ENCODE data around the gene SPAG9.

Gene SPAG9

GRCh38 chr17:50938821-50939541 is 181.7 kb downstream of the SPAG9 start:
- H3K4me3 ChIP-seq (ENCODE audit: control insufficient read depth, low read depth, low read length), result no peak overlapping the region
- no peak for DNase-seq (ENCODE audit: low read depth)
- TF ChIP-seq CTCF (IDR thresholded peaks at IDR 0.05; ENCODE audit: control insufficient read depth, insufficient read depth, low read depth, low read length, missing control alignments), result no peak

- DNase-seq (ENCODE audit: low read depth), result no peak
- no peak for TF ChIP-seq CTCF (IDR thresholded peaks at IDR 0.05; ENCODE audit: control insufficient read depth, insufficient read depth, low read depth, low read length, missing control alignments)
- H3K4me3 ChIP-seq (ENCODE audit: control insufficient read depth, low read depth, low read length), result no peak overlapping the region
These were observed 184.7 kb downstream of the SPAG9 start for GRCh38 chr17:50935996-50936266.

- TF ChIP-seq CTCF (IDR thresholded peaks at IDR 0.05; ENCODE audit: control insufficient read depth, insufficient read depth, low read depth, low read length, missing control alignments), result no peak
- H3K4me3 ChIP-seq (ENCODE audit: control insufficient read depth, low read depth, low read length), result no peak overlapping the region
- DNase-seq (ENCODE audit: low read depth), result peak; percentile 73
These were observed 185.3 kb downstream of the SPAG9 start for GRCh38 chr17:50935221-50935995.

GRCh38 chr17:50934672-50935220 is 185.9 kb downstream of the SPAG9 start:
- no peak for DNase-seq (ENCODE audit: low read depth)
- TF ChIP-seq CTCF (IDR thresholded peaks at IDR 0.05; ENCODE audit: control insufficient read depth, insufficient read depth, low read depth, low read length, missing control alignments), result no peak
- no peak overlapping the region for H3K4me3 ChIP-seq (ENCODE audit: control insufficient read depth, low read depth, low read length)

GRCh38 chr17:50934161-50934560 is 186.5 kb downstream of the SPAG9 start:
- no peak for DNase-seq (ENCODE audit: low read depth)
- no peak for TF ChIP-seq CTCF (IDR thresholded peaks at IDR 0.05; ENCODE audit: control insufficient read depth, insufficient read depth, low read depth, low read length, missing control alignments)
- H3K4me3 ChIP-seq (ENCODE audit: control insufficient read depth, low read depth, low read length), result no peak overlapping the region

GRCh38 chr17:50931144-50931908 is 189.3 kb downstream of the SPAG9 start:
- TF ChIP-seq CTCF (IDR thresholded peaks at IDR 0.05; ENCODE audit: control insufficient read depth, insufficient read depth, low read depth, low read length, missing control alignments), result no peak
- DNase-seq (ENCODE audit: low read depth), result peak; percentile 51
- peak overlapping the region; percentile 33 for H3K4me3 ChIP-seq (ENCODE audit: control insufficient read depth, low read depth, low read length)
